Frontal cortex (tissue), 4 donors: ENCODE results near the gene PLET1. TPM values are rescaled to one million over a fixed set of nuclear protein-coding genes. Genes with fewer than 3 reads are reported as not detected.

Experiments
- DNase-seq, 2 donors: peaks; one replicate each; pipeline ENCODE4 v3.0.0; 2012; ENCODE audit warnings: low spot score in 2 of 2
- FAIRE-seq: peaks from 2 replicates; lab custom pipeline; 2012; peaks lifted over from hg19 to GRCh38; lab: Jason Lieb, UNC
- total RNA-seq: library from RNA; depleted of rRNA; stranded (reverse); fragments of >200 nt; gene quantifications from one replicate; pipeline ENCODE4 v1.2.3, GENCODE V29; 2014
- donor health status: control.
- donor health status: control.
- donor health status: control.

PLET1 gene
- total RNA-seq, 1 donor from 2014 or later, result not detected

DNA sequence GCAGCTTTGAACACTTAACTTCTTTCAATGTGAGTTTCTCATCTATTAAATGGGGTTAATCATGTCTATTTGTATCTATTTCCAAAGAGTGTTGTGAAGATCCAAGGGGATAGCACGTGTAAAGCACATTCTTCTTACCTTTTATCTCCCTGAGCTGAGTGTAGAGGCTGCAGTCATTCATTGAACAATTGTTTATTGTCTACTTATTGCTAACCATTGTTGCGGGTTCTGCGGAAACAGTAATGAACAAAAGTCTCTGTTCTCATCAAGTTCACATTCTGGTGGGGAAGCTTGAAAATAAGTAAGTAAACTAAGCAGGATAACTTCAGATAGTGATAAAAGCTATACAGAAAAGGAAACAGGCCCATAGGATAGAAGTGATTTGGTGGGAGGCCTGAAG lies 27.4 kb upstream of the PLET1 start:
- peak in 1 of 2 donors; percentile 50 for DNase-seq
- FAIRE-seq, result peak; percentile 55

DNA sequence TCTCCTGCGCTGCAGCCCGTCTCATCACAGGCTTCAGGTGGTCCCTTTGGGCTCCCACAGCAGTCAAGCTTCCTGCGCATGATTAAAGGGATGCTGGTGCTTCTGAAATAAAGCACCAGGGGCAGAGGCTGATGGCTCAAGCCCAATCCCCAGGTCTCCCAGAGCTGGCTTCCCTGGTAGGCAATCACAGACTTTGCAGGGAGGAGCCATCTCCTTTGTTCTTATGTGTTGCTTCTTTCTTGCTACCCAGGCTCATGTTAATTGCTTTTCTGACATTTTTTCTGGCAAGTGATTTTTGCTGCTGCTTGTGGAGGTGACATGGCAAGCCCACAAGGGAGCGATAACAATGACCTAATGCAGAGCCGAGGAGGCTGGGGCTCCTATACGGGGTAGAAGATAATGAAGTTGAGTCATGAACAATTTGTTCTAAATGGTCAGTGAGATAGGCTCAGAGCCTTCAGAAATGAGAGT lies 25.2 kb upstream of the PLET1 start:
- FAIRE-seq (no peak), DNase-seq (no peak)

- FAIRE-seq (no peak), DNase-seq (no peak)
These were observed 21.1 kb upstream of the PLET1 start for GRCh38 chr11:112281726-112282125.

GRCh38 chr11:112280268-112281126 lies 19.8 kb upstream of the PLET1 start:
- no peak for FAIRE-seq
- peak; percentile 64 to 77 for DNase-seq

- FAIRE-seq (no peak), DNase-seq (peak in 1 of 2 donors; percentile 60)
These were observed 19.2 kb upstream of the PLET1 start for GRCh38 chr11:112279901-112280267.

DNA sequence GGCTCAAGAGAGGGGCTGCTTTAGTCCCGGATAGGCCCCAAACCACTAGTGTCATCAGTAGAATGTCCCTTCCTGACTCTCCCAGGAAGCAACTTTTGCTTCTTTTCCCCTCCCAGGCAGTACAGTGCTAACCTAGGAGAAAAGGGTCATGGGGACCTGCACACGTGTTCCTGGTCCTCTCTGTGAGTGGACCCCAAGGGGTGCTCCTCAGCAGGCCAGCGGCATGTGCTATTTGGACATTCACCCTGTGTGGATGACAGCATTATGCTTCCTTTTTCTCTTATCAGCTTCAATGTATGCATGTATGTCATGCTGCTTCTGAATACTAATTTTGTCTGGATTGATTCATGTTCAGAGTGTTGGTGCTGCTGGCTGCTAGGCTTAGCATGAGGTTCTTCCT lies 18.1 kb upstream of the PLET1 start:
- FAIRE-seq, result no peak
- no peak for DNase-seq

- FAIRE-seq, result no peak
These were observed 17.3 kb upstream of the PLET1 start for GRCh38 chr11:112277941-112278340.

GRCh38 chr11:112277029-112277428 lies 16.4 kb upstream of the PLET1 start:
- FAIRE-seq (no peak), DNase-seq (no peak)

More at GRCh38 chr11:112277941-112278340, 17.3 kb upstream of the PLET1 start:
- DNase-seq, result no peak

DNA sequence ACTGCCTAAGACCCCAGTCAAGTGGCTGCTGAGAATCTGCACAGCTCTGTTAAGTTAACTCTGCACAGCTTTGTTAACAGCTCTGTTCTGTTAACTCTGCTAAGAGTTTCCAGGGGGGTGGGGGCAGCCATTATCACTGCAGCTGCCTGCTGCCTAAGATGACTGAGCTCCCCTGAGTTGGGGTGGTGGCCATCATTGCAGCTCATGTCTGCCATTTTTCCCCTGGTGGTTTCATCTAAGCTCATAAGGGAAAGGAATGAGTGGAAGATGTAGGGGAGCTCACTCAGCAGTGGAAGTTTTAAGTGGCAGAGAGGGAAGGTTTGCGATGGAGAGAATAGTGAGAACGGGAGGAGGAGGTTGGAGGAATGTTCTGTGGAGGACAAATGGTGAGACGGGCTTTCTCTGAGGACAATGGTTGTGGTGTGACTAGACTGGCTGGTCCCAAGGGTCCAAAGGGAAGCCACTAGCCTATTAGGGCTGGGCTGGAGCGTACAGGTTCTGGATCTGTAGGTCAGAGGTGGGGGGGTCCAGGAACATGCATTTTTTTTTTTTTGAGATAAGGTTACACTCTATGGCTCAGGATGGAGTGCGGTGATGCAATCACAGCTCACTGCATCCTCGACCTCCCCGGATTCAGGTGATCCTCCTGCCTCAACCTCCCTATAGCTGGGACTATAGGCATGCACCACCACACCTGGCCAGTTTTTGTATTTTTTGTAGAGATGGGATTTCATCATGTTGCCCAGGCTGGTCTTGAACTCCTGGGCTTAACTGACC lies 13.5 kb upstream of the PLET1 start:
- FAIRE-seq (no peak), DNase-seq (no peak)

GRCh38 chr11:112273066-112273465 lies 12.4 kb upstream of the PLET1 start:
- FAIRE-seq (no peak), DNase-seq (no peak)

GRCh38 chr11:112271242-112271641 lies 10.6 kb upstream of the PLET1 start:
- FAIRE-seq, result no peak

DNA sequence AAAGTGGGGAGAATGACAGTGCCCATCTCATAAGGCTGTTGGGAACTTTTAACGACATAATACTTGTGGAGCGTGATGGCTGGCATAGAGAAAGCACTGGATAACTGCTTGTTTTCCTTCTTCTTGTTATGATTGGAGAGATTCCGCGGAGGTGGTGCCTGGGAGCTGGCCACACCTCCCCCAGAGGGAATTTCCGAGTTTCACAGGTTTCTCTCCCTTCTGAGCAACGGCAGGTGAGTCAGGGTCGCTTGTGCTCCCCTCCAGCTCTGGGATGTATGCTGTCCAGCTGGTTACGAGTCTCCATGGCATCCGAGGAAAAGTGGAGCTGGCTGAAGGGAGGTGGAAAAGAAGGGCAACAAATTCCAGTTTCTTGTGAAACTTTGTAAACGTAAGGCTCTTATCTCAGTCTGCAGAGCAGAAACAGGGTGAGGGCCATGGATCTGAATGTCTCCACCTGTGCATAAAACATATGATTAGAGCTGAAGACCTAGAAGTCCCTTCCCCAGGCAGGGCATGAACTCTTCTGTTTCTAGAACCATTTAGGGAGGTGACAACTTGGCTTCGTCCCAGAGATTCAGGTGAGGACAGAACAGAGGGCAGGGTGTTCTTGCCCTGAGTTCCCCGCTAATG lies 10.0 kb upstream of the PLET1 start:
- no peak for FAIRE-seq
- DNase-seq, result no peak

More at GRCh38 chr11:112271242-112271641, 10.6 kb upstream of the PLET1 start:
- no peak for DNase-seq

- FAIRE-seq, result no peak
- no peak for DNase-seq
These were observed 8.5 kb upstream of the PLET1 start for GRCh38 chr11:112269139-112269538.

- DNase-seq (no peak), FAIRE-seq (no peak)
These were observed 7.7 kb upstream of the PLET1 start for GRCh38 chr11:112268406-112268805.

GRCh38 chr11:112267188-112267591 lies 6.5 kb upstream of the PLET1 start:
- FAIRE-seq (no peak), DNase-seq (no peak)

DNA sequence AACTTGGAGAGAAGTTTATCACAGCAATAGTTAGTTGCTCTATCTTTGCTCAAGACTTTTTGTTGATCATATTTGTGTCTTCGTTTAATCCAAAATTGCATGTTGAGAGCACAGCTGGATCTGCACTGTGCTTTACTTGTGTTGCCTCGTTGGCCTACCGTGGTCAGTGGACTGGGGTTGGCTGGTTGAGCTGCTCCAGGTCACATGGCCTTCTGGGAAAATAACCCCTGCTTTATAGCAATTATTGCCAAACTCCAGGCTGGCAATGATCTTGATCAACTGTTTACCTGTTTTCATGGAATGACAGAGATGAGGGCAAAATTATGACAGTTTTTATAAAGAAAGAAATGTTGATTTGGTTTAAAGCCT lies 5.7 kb upstream of the PLET1 start:
- FAIRE-seq (no peak), DNase-seq (no peak)

- no peak for DNase-seq
- no peak for FAIRE-seq
These were observed 5.2 kb upstream of the PLET1 start for GRCh38 chr11:112265659-112266409.

DNA sequence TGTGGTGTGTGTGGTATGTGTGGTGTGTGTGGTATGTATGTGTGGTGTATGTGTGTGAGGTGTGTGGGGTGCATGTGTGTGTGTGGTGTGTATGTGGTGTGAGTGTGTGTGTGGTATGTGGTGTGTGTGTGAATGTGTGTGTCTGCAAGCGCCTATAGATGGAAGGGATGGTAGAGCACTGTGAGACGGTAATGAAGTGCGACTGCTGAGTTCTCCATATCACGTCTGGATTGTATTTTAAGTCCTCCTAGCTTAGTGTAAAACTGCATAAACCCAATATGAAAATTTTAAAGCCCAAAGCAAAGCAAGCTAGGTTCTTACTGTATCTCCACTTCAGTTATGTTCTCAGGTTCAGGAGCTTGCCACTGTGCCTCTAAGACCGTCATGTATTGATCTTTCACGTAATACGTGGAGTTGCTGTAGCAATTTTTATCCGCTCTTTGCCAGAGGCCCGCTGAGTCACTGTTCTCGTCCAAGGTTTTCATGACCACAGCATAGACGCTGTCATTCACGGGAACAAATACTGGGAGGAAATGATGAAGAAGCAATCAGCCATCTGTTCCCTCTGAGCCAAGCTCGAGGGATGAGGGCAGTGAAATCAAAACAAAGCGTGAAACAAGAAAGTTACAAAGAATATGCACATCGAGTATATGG lies 5.5 kb downstream of the PLET1 start:
- no peak for FAIRE-seq
- peak in 1 of 2 donors; percentile 15 for DNase-seq

GRCh38 chr11:112253605-112254242 lies 6.9 kb downstream of the PLET1 start:
- FAIRE-seq (no peak), DNase-seq (no peak)
